SU-DHL-6 (cell line): ENCODE results near the gene SLC8B1.

Experiments
- CTCF ChIP-seq: fragments of 200-600 bp; sonication (generic); IDR thresholded peaks from one replicate; pipeline ENCODE4 v1.5.1; 2017; ENCODE audit warnings: antibody characterized with exemption, mild to moderate bottlenecking, low read length, moderate library complexity; ENCODE audit not compliant: insufficient read depth, poor library complexity, severe bottlenecking
- EZH2phosphoT487 ChIP-seq: fragments of 200-600 bp; sonication (generic), shearing (Covaris generic); conservative IDR thresholded peaks from 2 replicates; pipeline ENCODE4 v1.6.1; 2018; ENCODE audit warnings: mild to moderate bottlenecking, antibody characterized with exemption, low read length, moderate library complexity, mixed read lengths

GRCh38 chr12:113298472-113298817, 36.5 kb downstream of the SLC8B1 start:
- TF ChIP-seq CTCF (no peak), EZH2phosphoT487 (no peak)
